ENCODE results near the gene COL13A1.

COL13A1 gene

DNA sequence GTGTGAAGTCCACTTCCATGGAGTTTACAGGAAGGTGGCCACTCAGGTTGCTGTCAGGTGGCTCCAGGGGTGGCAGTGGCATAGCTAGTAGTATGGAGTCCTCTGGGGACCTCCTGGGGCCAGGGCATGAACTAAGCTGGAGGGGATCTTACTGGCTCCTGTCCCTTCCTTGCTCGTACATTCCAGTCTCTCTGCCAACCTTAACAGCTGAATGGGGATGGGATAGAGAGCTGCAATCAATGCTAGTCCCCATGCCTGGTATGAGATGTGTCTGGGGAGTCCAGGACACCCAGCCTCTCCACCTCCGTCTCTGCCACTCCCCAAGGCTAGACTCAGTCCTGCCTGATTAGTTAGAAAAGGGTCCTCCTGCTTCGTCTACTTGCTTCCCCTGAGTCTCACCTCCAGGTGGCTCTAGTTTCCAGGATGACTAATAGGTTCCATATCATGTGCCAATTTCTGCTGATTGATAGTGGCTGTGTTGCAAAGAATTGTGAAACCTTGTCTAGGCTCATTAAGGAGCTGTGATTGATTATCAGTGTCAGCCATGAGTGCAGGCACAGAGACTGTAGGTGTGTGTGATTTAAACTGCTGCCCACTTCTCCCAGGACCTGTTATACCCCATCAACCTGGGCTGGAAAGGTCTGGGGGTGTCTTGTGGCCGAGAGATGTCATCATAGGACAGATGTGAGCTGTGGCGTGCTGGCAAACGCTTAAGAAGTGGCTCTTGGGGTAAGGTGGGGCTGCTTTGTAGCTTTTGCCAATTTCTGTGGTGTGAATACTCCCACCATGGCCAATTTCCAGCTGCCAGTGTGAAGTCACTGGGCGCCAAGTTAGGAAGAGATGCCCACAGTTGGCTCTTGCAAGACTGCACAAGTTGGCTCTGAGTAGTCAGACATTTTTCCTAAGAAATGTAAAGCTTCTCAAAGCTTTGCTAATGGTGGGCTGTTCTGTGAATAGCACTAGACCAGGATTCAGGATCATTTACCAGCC lies 59.8 kb downstream of the COL13A1 start:
- peaks cover 0 to 10% of the 10 kb centered on the region in 2 donors for H3K4me1 ChIP-seq (ENCODE audit: control insufficient read depth in 1 of 2, insufficient read depth in 2 of 2, low read length in 2 of 2)
- H3K9me3 ChIP-seq (ENCODE audit: control insufficient read depth in 1 of 2, low read length in 2 of 2) = no peaks in the 10 kb centered on the region
- no peak overlapping the region for H3K4me3 ChIP-seq (ENCODE audit: low read depth in 1 of 2, low read length in 2 of 2)
- H3K27ac ChIP-seq (ENCODE audit: low read length) = no peak overlapping the region
- H3K36me3 ChIP-seq (ENCODE audit: control insufficient read depth in 1 of 2, insufficient read depth in 2 of 2, low read length in 2 of 2) = no peaks in the 10 kb centered on the region
- H3K27me3 ChIP-seq (ENCODE audit: low read depth, low read length) = no peaks in the 10 kb centered on the region

DNA sequence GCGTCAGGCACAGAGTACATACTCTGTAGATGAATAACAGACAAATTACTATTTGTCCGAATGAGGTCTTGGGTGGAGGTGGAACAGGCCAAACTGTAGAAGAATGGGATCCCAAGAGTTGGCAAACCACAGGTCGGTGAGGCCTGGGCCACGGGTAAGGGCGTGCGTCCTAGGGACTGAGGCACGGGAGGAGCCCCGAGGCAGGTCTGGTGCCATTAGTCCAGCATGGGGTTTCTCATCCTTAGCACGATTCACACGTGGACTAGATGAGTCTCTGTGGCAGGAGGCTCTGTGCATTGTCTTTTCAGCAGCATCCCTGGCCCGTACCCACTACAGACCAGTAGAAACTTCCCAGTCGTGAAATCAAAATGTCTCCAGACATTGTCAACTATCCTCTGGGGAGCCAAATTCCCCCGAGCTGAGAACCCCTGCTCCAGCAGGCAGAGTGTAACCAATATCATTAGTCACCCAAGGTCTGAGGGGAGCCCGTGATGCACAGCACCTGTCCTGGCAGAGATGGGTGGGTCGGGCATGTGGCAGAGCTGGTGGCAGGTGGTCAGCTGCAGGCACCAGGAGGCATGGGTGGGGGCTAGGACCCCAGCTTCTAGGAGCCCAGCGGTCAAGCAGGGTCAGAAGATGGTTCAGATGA lies 61.3 kb downstream of the COL13A1 start:
- no peaks in the 10 kb centered on the region for H3K9me3 ChIP-seq (ENCODE audit: control insufficient read depth in 1 of 2, low read length in 2 of 2)
- H3K27me3 ChIP-seq (ENCODE audit: low read depth, low read length) = no peaks in the 10 kb centered on the region
- H3K27ac ChIP-seq (ENCODE audit: low read length) = no peak overlapping the region
- H3K4me1 ChIP-seq (ENCODE audit: control insufficient read depth in 1 of 2, insufficient read depth in 2 of 2, low read length in 2 of 2) = peaks cover 0 to 19% of the 10 kb centered on the region in 2 donors
- H3K4me3 ChIP-seq (ENCODE audit: low read depth in 1 of 2, low read length in 2 of 2) = no peak overlapping the region
- no peaks in the 10 kb centered on the region for H3K36me3 ChIP-seq (ENCODE audit: control insufficient read depth in 1 of 2, insufficient read depth in 2 of 2, low read length in 2 of 2)

DNA sequence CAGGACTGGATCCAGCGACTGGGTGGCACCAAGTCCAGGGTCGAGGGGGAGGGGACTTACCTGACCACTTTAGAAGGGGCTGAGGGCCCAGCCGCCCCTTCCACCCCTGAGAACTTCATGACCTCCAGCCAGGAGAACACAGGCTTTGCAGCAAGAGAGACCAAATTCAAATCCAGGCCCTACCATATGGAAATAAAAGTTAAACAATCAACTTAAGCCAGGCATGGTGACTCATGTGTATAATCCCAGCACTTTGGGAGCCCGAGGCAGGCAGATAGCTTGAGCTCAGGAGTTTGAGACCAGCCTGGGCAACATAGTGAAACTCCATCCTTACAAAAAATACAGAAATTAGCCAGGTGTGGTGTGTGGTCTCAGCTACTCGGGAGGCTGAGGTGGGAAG lies 61.9 kb downstream of the COL13A1 start:
- Histone ChIP-seq H3K4me1 (ENCODE audit: control insufficient read depth in 1 of 2, insufficient read depth in 2 of 2, low read length in 2 of 2) (peaks cover 0 to 19% of the 10 kb centered on the region in 2 donors), H3K9me3 (ENCODE audit: control insufficient read depth in 1 of 2, low read length in 2 of 2) (no peaks in the 10 kb centered on the region), H3K27ac (ENCODE audit: low read length) (no peak overlapping the region), H3K36me3 (ENCODE audit: control insufficient read depth in 1 of 2, insufficient read depth in 2 of 2, low read length in 2 of 2) (no peaks in the 10 kb centered on the region), H3K4me3 (ENCODE audit: low read depth in 1 of 2, low read length in 2 of 2) (no peak overlapping the region), H3K27me3 (ENCODE audit: low read depth, low read length) (no peaks in the 10 kb centered on the region)

DNA sequence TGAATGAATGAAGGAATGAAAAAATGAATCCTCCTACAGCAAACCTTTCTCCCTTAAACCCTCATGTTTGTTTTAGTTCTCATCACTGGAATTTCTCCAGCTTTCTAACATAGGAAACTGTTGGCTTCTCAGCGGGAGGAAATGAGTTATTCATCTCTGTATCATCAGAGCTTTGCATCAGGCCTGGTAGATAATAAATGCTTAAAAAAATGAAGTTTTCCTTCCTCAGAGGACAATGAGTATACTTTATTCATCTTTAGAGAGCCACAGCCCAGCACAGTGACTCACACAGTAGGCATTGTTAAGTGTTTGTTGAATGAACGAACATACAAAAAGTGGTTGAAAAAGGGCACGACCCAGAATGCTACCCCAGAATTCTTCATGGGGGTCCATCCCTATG lies 62.6 kb downstream of the COL13A1 start:
- H3K27ac ChIP-seq (ENCODE audit: low read length) = no peak overlapping the region
- H3K9me3 ChIP-seq (ENCODE audit: control insufficient read depth in 1 of 2, low read length in 2 of 2) = no peaks in the 10 kb centered on the region
- H3K27me3 ChIP-seq (ENCODE audit: low read depth, low read length) = no peaks in the 10 kb centered on the region
- no peak overlapping the region for H3K4me3 ChIP-seq (ENCODE audit: low read depth in 1 of 2, low read length in 2 of 2)
- H3K4me1 ChIP-seq (ENCODE audit: control insufficient read depth in 1 of 2, insufficient read depth in 2 of 2, low read length in 2 of 2) = peaks cover 0 to 24% of the 10 kb centered on the region in 2 donors
- H3K36me3 ChIP-seq (ENCODE audit: control insufficient read depth in 1 of 2, insufficient read depth in 2 of 2, low read length in 2 of 2) = no peaks in the 10 kb centered on the region

DNA sequence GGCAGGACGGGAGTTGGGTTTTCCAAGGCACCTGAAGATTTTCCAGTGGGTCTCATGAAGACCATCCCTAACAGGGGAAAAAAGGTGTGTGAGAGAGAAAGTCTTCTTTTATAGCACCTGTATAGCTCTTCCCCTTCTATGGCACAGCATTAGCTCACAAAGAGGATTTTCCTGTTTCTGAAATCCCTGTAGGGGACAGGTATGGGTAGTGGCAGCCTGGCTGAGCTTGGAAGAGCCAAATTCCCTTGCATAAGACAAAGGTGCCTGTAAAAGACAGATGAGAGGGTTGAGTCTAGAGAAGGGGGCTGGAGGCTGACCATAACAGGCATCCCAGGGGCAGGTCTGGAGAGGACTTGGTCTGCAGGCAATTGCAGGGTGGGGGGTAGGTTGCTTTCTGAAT lies 63.7 kb downstream of the COL13A1 start:
- H3K9me3 ChIP-seq (ENCODE audit: control insufficient read depth in 1 of 2, low read length in 2 of 2) = no peaks in the 10 kb centered on the region
- peaks cover 0 to 25% of the 10 kb centered on the region in 2 donors for H3K4me1 ChIP-seq (ENCODE audit: control insufficient read depth in 1 of 2, insufficient read depth in 2 of 2, low read length in 2 of 2)
- H3K4me3 ChIP-seq (ENCODE audit: low read depth in 1 of 2, low read length in 2 of 2) = no peak overlapping the region
- H3K27me3 ChIP-seq (ENCODE audit: low read depth, low read length) = no peaks in the 10 kb centered on the region
- no peak overlapping the region for H3K27ac ChIP-seq (ENCODE audit: low read length)
- no peaks in the 10 kb centered on the region for H3K36me3 ChIP-seq (ENCODE audit: control insufficient read depth in 1 of 2, insufficient read depth in 2 of 2, low read length in 2 of 2)

DNA sequence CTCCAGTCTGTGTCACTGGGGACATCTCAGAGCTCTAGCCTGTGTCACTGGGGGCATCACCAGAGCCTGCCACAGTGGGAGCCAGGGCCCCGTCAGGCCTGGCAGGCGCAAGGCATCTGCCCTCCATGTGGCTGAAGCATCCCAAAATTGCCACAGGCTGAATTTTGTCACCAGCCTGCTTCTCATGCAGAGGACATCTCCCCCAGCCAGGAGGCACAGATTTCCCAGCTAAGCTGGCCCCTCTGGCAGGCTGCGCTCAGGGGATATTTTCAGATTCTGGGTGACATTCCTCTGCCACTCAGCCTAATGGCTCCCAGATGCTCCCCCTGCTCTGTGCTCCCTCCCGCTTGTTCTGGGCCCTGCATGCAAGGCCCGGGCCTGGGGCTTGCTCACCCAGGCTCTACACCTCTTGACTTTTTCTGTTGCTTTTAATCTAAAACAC lies 64.6 kb downstream of the COL13A1 start:
- Histone ChIP-seq H3K9me3 (ENCODE audit: control insufficient read depth in 1 of 2, low read length in 2 of 2) (no peaks in the 10 kb centered on the region), H3K4me3 (ENCODE audit: low read depth in 1 of 2, low read length in 2 of 2) (peak overlapping the region in 1 of 2 donors; percentile 50), H3K27me3 (ENCODE audit: low read depth, low read length) (no peaks in the 10 kb centered on the region), H3K36me3 (ENCODE audit: control insufficient read depth in 1 of 2, insufficient read depth in 2 of 2, low read length in 2 of 2) (no peaks in the 10 kb centered on the region), H3K27ac (ENCODE audit: low read length) (peak overlapping the region; percentile 36), H3K4me1 (ENCODE audit: control insufficient read depth in 1 of 2, insufficient read depth in 2 of 2, low read length in 2 of 2) (peaks cover 0 to 21% of the 10 kb centered on the region in 2 donors)

DNA sequence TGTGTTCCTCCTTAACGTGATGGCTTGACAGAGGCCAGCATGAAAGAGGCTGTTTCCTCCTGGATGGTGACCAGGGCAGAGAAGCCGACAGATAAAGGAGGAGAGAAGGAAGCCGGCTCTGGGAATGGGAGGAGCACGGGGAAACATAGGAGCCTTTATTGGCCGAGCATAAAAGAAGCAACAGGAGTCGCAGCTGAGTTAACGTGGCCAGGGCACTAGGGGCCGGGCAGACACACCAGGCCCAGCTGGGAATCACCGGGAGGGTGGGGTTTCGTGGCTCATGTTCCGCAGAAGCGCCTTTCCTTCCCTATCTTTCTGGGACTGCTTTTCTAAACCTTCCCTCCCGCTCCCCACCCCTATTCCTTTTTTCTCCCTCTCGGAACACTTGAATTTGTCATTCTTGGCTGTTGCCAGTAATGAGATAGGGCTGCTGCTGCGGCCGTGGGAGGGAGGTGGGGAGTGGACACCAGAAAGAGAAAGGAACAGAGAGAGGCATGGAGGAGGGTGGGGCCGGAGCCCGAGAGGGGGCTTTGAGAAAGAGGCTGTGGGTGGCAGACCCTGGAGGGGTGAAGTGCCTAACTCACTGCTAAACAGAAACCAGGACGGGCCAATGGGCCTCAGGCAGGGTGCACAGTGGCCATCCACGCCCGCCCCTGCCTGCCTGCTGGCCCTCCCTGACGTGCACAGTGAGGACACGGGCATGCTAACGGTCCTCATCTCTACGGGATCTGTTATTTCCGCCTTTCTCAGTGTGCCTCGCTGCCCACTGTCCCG lies 65.2 kb downstream of the COL13A1 start:
- H3K4me1 ChIP-seq (ENCODE audit: control insufficient read depth in 1 of 2, insufficient read depth in 2 of 2, low read length in 2 of 2) = peaks cover 0 to 21% of the 10 kb centered on the region in 2 donors
- H3K36me3 ChIP-seq (ENCODE audit: control insufficient read depth in 1 of 2, insufficient read depth in 2 of 2, low read length in 2 of 2) = no peaks in the 10 kb centered on the region
- H3K4me3 ChIP-seq (ENCODE audit: low read depth in 1 of 2, low read length in 2 of 2) = peak overlapping the region; percentile 31 to 50
- no peaks in the 10 kb centered on the region for H3K27me3 ChIP-seq (ENCODE audit: low read depth, low read length)
- H3K9me3 ChIP-seq (ENCODE audit: control insufficient read depth in 1 of 2, low read length in 2 of 2) = no peaks in the 10 kb centered on the region
- peak overlapping the region; percentile 36 for H3K27ac ChIP-seq (ENCODE audit: low read length)

DNA sequence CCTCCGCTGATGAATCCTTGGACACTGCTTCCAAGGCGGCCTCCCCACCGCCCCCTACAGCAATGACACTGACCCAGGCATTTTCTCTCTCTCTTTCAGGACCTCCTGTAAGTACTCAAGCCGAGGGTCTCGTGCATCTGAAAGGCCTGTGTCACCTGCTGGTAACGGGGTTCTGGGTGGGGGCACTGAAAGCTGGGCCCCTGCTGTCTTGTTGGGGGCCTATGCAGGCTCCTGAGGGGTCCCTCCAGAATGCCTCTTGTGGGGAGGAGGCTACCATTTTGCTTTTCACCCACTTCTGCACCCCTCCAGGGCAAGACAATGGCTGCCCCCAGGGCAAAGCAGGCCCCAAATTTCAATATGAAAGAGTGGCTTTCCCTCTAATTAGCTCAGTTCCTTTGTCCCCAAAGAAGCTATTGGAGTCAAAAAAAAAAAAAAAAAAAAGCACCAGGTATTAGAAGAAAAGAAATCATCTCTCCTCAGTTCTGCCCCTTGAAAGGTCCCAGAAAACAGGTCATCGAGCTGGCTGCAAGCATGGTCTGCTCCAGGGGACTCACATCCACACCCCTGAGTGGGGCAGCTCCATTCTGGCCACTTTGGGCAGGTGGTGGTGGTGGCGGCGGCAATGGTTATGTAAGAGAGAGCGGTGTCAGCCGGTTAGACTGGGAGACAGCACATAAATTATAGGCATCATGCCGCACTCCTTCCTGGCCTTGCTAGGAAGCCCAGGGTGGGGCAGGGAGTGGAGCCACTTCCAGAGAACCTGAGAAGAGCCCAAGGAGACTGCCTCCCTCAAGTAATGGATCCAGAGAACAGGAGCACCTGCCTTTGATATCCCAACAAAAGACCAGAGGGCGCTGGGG lies 66.2 kb downstream of the COL13A1 start:
- Histone ChIP-seq H3K9me3 (ENCODE audit: control insufficient read depth in 1 of 2, low read length in 2 of 2) (no peaks in the 10 kb centered on the region), H3K4me3 (ENCODE audit: low read depth in 1 of 2, low read length in 2 of 2) (no peak overlapping the region), H3K27me3 (ENCODE audit: low read depth, low read length) (no peaks in the 10 kb centered on the region), H3K36me3 (ENCODE audit: control insufficient read depth in 1 of 2, insufficient read depth in 2 of 2, low read length in 2 of 2) (no peaks in the 10 kb centered on the region), H3K27ac (ENCODE audit: low read length) (no peak overlapping the region), H3K4me1 (ENCODE audit: control insufficient read depth in 1 of 2, insufficient read depth in 2 of 2, low read length in 2 of 2) (peaks cover 0 to 21% of the 10 kb centered on the region in 2 donors)

DNA sequence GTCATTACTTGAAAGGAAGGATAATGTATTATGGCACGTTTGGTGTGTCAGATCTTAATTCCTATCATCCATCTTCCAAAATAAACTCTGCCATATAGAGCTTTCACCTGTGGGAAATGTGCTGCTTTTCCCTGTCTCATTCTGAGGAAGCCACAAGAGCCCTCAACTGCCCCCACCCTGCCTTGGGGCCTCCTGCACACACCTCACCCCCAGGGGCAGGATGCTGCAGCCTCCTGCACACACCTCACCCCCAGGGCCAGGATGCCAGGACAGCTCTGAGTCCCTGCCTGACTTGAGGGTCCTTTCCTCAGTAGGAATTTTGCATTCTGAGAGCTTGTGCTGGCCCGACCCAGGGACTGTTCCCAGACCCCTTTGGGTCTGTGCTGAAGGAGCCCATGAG lies 67.1 kb downstream of the COL13A1 start:
- peaks cover 0 to 21% of the 10 kb centered on the region in 2 donors for H3K4me1 ChIP-seq (ENCODE audit: control insufficient read depth in 1 of 2, insufficient read depth in 2 of 2, low read length in 2 of 2)
- no peak overlapping the region for H3K27ac ChIP-seq (ENCODE audit: low read length)
- no peaks in the 10 kb centered on the region for H3K36me3 ChIP-seq (ENCODE audit: control insufficient read depth in 1 of 2, insufficient read depth in 2 of 2, low read length in 2 of 2)
- H3K27me3 ChIP-seq (ENCODE audit: low read depth, low read length) = no peaks in the 10 kb centered on the region
- H3K9me3 ChIP-seq (ENCODE audit: control insufficient read depth in 1 of 2, low read length in 2 of 2) = no peaks in the 10 kb centered on the region
- H3K4me3 ChIP-seq (ENCODE audit: low read depth in 1 of 2, low read length in 2 of 2) = no peak overlapping the region

DNA sequence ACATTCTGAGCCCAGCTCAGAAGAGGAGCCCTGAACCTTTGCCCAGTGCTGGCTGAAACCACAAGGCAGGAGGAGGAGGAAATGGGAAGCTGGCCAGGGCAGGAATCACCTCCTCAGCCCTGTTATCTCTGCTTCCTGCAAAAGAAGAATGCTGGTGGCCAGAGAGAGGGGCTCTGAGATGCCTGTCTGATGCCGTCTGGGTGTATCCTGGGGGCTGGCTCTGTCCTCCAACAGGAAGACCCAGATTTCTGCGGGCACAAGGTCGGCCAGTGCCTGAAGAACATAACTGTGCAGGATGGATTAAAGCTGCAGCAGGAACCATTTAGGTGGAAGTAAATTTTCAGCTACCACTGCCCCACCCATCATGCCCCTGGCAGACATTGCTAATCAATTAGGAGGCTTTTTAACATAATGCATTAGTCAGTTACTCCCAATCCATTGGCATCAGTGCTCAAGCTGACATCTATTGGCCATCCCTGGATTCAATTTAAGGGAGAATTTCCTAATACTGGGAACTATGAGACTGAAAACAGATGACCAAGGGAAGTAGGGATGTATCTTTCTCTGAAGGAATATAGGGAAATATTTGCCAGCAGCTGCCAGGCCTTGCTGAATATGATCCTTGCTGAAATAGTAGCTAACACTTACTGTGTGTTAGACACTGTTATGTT lies 67.7 kb downstream of the COL13A1 start:
- Histone ChIP-seq H3K9me3 (ENCODE audit: control insufficient read depth in 1 of 2, low read length in 2 of 2) (no peaks in the 10 kb centered on the region), H3K36me3 (ENCODE audit: control insufficient read depth in 1 of 2, insufficient read depth in 2 of 2, low read length in 2 of 2) (no peaks in the 10 kb centered on the region), H3K4me1 (ENCODE audit: control insufficient read depth in 1 of 2, insufficient read depth in 2 of 2, low read length in 2 of 2) (peaks cover 0 to 21% of the 10 kb centered on the region in 2 donors), H3K27ac (ENCODE audit: low read length) (no peak overlapping the region), H3K4me3 (ENCODE audit: low read depth in 1 of 2, low read length in 2 of 2) (no peak overlapping the region), H3K27me3 (ENCODE audit: low read depth, low read length) (no peaks in the 10 kb centered on the region)
